Transverse colon (tissue), 3 donors: ENCODE results near the gene HDLBP.

ENCODE experiments used
- CTCF ChIP-seq, 5 experiments: fragments of 200-600 bp in 3 of 5; fragments of 450-650 bp in 2 of 5; sonication (generic) in 3 of 5; IDR thresholded peaks; 1 replicate in 2 of 5; 2 replicates in 3 of 5; pipeline ENCODE4 v1.5.1; 2016 to 2017; ENCODE audit warnings: antibody characterized with exemption in 5 of 5, inconsistent platforms in 3 of 5, mild to moderate bottlenecking in 2 of 5, moderate library complexity in 1 of 5
- EP300 ChIP-seq: sonication (generic); formaldehyde crosslinking; IDR thresholded peaks from one replicate; pipeline ENCODE4 v1.6.1; 2017; ENCODE audit warnings: antibody characterized with exemption, low read depth
- POLR2A ChIP-seq: fragments of 450-650 bp; IDR thresholded peaks from one replicate; pipeline ENCODE4 v1.6.1; 2016; ENCODE audit warnings: antibody characterized with exemption, mild to moderate bottlenecking, moderate library complexity

- no peak for TF ChIP-seq CTCF (IDR thresholded peaks at IDR 0.05)
- TF ChIP-seq POLR2A: no peak
- TF ChIP-seq EP300: no peak
These were observed 108.3 kb downstream of the HDLBP start for GRCh38 chr2:241207151-241207550.
